AG08396 (cell line): ENCODE data around the gene CTNNA3.
"Not testable (repeated sequence)": the region's sequence is repeated elsewhere in the genome, so short reads cannot be mapped to it uniquely, and the experiment has no call there.

Experiments used
- DNase-seq: peaks from one replicate; pipeline ENCODE4 v3.0.0; 2012; ENCODE audit warnings: low spot score, mixed read lengths

Gene CTNNA3

DNA sequence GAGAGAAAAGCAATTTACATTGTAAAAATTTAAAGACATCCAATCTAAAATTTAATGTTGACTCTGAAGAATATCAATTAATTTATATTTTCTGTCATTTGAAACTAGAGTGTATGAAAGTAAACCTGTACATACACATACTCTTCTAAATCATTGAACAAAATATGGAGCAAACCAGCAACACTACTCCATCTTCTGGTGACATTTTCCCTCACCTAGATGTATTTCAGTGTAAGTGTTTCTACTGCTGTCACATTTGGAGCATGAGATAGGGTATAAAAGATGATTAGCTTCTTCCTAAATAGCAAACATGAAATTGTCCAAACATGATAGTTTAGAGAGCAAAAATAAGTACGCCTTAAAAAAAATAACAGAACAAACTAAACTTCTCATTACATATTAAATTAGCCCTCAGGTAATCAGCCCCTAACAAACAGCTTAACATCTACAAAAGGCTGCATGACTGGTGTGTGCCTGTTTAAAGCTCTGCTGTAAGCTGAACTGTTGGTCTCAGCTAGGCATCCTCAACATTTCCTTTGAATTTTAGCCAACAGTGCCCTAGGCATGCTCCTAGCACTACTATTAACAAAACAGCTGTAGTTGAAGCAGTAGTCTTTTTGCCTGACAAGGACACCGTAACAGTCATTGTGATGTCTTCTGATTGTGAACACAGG, 189.8 kb downstream of the CTNNA3 start:
- DNase-seq: no peak

DNA sequence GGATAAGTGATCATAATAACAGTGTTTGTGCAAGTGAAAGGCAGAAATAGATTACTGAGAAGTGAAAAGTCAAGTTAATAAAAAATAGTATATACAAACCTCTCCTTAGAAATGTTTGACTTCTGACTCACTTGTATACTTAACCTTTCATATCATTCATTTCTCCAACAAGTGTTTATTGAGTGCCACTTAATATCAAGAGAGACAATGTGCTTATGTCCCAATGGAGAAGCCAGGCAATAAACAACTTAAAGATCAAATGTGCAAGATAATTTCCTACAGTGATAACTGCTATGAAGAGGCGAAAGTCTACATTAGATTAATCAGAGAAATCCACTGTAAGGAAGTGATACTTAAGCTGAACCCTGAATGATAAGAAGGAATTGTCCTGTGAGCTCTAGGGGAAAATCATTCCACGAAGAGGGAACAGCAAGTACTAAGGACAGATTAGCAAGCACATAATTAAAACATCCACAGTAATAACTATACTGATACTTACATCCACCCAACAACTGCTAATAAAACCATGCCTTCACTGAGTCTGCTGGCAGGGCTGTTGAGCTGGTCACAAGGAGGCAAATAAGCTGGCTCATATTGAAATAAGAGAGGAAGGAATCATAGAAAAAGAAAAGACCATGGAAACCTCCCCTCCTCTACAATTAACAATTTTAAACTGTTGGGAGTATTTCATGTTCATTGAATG, 203.5 kb downstream of the CTNNA3 start:
- no peak for DNase-seq

GRCh38 chr10:67487906-67488619, 207.9 kb downstream of the CTNNA3 start:
- no peak for DNase-seq

DNA sequence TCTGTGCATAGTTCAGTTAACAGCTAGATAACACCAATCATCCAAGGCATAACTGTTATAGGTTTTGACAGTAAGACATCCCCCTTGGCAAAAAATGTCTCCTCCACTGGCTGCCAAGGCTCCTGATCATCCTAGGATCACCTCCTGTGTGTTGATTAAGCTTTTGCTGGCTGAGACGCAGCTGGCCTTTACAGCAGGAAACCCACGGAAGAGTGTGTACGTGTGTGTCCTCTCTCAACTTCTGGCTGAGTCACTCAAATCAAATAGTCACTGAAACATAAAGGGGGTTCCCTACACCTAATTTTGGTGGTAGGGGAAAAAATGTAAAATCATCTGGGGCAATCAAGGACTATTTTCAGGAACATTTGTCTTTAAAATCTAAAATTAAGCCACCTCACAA, 208.8 kb downstream of the CTNNA3 start:
- DNase-seq: no peak

- DNase-seq: no peak
These were observed 218.1 kb downstream of the CTNNA3 start for GRCh38 chr10:67477868-67478267.

DNA sequence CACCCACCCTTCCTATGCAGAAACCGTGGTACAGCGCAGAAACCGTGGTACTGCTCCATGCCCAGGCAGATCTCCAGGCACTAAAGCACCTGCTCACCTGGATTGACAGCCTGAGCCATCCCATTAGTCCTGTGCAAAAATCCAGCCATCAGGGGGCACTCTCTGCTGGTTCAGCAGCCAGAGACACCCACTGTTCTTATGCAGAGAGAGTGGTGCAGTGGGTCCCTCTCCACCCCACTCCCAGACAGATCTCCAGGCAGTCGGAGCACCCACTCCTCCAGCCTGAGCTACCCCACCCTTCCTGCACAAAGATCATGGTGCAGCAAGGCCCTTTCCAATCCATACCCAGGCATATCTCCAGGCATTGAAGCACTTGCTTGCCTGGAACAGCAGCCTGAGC, 219.8 kb downstream of the CTNNA3 start:
- DNase-seq: no peak

DNA sequence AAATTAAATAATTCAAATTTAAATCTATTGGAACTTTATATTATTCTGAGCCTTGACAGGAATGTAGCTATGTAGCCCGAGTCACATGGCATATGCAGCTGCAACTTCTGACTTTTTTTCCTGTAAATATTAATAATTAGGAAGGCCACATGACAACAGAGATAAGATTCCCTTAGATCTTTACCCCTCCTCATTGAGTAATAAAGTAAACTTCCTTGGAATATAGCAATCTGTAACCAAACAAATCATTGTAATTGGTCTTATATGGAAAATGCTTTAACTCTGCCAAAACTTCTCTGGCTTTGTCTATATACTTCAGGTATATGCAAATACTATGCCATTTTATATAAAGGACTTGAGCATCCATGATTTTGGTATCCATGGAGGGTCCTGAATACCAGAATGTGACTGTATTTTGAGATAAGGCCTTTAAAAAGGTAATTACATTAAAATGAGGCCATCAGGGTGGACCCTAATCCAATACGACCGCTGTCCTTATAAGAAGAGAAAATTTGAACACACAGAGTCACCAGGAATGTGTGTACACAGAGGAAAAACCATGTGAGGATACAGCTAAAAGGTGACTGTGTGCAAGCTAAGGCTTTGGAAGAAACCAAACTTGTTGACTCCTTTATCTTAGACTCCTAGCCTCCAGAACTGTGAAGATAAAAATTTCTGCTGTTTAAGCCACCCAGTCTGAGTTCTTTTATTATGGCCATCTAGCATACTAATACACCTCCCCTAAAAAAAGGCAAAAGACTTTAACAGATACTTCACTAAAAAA, 222.0 kb downstream of the CTNNA3 start:
- DNase-seq: no peak

GRCh38 chr10:67471022-67471421, 225.0 kb downstream of the CTNNA3 start:
- no peak for DNase-seq

DNA sequence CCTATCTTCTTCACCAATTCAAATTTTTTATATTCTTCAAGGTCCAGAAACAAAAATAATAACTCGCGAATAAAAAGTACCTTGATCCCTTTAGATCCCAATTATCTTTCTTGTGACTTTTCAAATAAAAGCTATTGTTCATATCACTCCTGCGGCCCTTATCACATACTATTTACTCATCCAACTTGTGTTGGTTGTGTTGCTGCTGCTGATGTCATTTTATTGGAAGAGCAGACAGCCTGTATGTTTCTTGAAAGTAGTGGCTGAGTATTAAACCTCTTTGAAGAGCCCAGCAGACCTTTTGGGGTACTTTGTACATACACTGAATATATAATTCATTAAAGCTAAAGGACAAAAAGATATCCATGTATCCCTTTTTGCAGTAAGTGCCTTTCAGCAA, 231.7 kb downstream of the CTNNA3 start:
- DNase-seq: no peak

DNA sequence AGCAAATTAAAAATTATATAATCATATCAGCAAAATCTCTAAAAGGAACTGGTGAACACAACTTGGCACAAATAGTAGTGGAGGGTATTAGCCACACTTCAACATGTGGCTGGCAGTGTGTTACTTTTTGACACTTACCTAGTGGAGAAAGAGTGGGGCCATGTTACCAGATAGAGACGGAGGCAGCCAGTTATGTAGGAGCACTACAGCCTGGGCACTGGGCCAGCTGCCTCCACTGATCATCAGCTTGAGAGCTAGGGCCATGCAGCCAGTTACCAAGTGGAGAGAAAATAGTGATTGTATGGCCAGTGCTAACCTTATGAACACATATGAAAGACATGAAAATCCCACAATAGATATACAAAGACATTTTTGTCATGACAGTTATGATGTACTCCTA, 243.1 kb downstream of the CTNNA3 start:
- DNase-seq: no peak

DNA sequence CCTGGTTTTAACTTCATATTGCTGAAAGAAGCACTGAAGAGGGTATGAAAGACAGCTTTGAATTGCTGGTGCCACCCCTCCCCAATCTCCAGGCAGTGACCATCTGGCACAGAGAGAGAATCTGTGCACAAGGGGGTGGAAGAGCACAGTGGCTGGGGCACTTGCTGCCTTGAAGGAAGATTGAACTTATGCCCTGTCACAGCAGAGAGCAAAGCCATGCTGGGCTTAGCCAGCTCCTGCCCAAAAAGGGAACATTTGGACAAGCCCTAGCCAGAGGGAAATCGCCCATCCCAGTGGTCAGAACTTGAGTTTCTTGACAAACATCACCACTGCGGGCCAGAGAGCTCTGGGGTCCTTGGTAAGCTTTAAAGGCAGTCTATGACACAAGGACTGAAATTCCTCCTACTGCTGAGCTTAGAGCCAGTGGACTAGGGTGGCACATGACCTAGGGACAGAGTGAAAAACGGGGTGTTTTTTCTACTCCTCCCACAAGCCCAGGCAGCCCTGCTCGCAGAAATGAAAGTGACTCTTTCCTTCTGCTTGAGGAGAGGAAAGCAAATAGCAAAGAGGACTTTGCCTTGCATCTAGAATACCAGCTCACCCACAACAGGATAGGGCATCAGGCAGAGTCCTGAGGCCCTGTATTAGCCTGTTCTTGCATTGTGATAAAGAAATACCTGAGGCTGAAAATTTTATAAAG, 257.2 kb downstream of the CTNNA3 start:
- no peak for DNase-seq

GRCh38 chr10:67433276-67433675, 262.7 kb downstream of the CTNNA3 start:
- DNase-seq: no peak

- no peak for DNase-seq
These were observed 293.4 kb downstream of the CTNNA3 start for GRCh38 chr10:67402620-67403019.

DNA sequence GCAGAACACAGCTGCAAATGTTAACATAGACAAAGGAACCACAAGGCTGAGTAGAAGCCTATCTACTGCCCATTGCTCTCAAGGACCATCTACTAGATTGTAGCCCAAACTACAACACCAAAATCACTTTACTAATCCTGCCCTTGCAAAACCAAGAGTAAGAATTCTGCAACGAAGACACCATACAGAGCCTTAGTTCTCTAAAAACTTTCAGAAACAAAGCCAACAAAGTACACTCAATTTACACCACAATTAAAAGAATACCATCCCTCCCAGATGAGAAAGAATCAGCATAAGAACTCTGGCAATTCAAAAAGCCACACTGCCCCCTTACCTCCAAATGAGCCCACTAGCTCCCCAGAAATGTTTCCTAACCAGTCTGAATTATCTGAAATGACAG, 294.3 kb downstream of the CTNNA3 start:
- DNase-seq: no peak

GRCh38 chr10:67386841-67387533, 309.0 kb downstream of the CTNNA3 start:
- DNase-seq: not testable (repeated sequence)

DNA sequence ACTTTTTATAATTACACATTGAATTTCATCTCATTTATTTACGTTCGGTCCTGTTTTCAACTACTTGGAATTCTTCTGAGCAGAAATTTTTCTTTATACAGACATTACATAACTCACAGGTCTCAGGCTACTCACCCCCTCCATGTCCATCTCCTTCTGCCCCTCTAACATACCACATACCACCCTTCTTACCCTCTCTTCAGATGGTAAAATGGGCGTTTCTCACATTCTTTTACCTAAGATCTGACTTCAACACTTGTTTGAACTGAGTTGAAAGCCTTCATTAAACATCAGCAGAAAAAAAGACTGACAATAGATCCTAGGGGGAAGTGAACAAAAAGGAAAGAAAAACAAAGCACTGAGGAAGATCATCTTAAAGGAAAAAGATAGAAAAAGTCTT, 309.7 kb downstream of the CTNNA3 start:
- DNase-seq: no peak

GRCh38 chr10:67385566-67385965, 310.4 kb downstream of the CTNNA3 start:
- no peak for DNase-seq

DNA sequence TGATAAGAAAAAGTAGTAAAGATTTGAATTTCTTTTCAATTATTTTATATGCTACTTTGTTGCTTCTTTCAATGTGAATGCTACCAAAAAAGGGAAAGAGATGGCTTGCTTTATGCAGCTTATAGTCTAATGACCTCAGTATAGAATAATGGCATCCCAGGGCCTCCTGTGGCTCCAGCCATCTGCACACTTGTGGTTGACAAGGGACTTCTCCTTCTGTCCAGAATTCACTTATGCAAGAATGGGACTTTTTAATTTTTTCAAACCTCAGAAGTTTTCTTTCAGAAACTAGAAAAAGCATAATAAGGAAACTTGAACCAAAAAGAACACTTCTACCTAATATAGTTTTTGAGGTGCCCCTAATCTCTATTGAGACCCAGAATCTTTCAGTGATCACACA, 310.9 kb downstream of the CTNNA3 start:
- DNase-seq: no peak

- no peak for DNase-seq
These were observed 364.7 kb downstream of the CTNNA3 start for GRCh38 chr10:67331121-67331910.
